SJSA1 (cell line): ENCODE data around the gene GNAI1. TPM values are rescaled to one million over a fixed set of nuclear protein-coding genes. Genes with fewer than 3 reads are reported as not detected.

Experiments used
- DNase-seq, 2 experiments: peaks; one replicate each; pipeline ENCODE4 v3.0.0-alpha.2; 2015 to 2020; ENCODE audit warnings: low spot score in 2 of 2, low read depth in 1 of 2
- H3K27ac ChIP-seq: fragments of 250-450 bp; sonication (Bioruptor Pico); 2 replicates; pipeline ENCODE4 v1.5.1; 2020; ENCODE audit warnings: mild to moderate bottlenecking, moderate library complexity
- H3K27me3 ChIP-seq: fragments of 250-450 bp; sonication (Bioruptor Pico); replicated peaks from 2 replicates; pipeline ENCODE4 v1.5.1; 2020; ENCODE audit warnings: mild to moderate bottlenecking, moderate library complexity
- H3K36me3 ChIP-seq: fragments of 250-450 bp; sonication (Bioruptor Pico); 2 replicates; pipeline ENCODE4 v1.5.1; 2020; ENCODE audit warnings: mild to moderate bottlenecking
- H3K4me1 ChIP-seq: fragments of 250-450 bp; sonication (Bioruptor Pico); replicated peaks from 2 replicates; pipeline ENCODE4 v1.6.1; 2021; ENCODE audit warnings: mild to moderate bottlenecking
- H3K4me3 ChIP-seq: fragments of 250-450 bp; sonication (Bioruptor Pico); 2 replicates; pipeline ENCODE4 v1.5.1; 2020; ENCODE audit warnings: mild to moderate bottlenecking
- H3K9me3 ChIP-seq: fragments of 250-450 bp; sonication (Bioruptor Pico); replicated peaks from 2 replicates; pipeline ENCODE4 v1.5.1; 2020; ENCODE audit warnings: mild to moderate bottlenecking
- total RNA-seq: library from RNA; depleted of rRNA; stranded (reverse); fragments of >200 nt; shearing (Covaris generic); gene quantifications from 2 replicates; pipeline ENCODE4 v1.2.3, GENCODE V29; 2014; rRNA removed

GNAI1 gene
- 79.9 and 90.7 TPM in 2 replicates for total RNA-seq

GRCh38 chr7:80134536-80135308 lies at the start of gene GNAI1:
TSS of gene GNAI1 (plus strand) at chr7:80134831. CDS start at chr7:80135161, 330 bp downstream.
- Histone ChIP-seq H3K27me3 (no peaks in the 10 kb centered on the region), H3K27ac (peak within 1 kb of the TSS; percentile 75), H3K36me3 (peaks cover 6% of the 10 kb centered on the region), H3K9me3 (no peaks in the 10 kb centered on the region), H3K4me1 (peaks cover 28% of the 10 kb centered on the region), H3K4me3 (peak within 1 kb of the TSS; percentile 86)
- DNase-seq = peak; percentile 82 to 83

GRCh38 chr7:80087051-80087770 lies 47.4 kb upstream of the GNAI1 start:
- H3K36me3 ChIP-seq = no peaks in the 10 kb centered on the region
- no peak overlapping the region for H3K4me3 ChIP-seq
- no peaks in the 10 kb centered on the region for H3K27me3 ChIP-seq
- H3K4me1 ChIP-seq = peaks cover 31% of the 10 kb centered on the region
- H3K9me3 ChIP-seq = no peaks in the 10 kb centered on the region
- peak; percentile 66 to 88 for DNase-seq
- peak overlapping the region; percentile 81 for H3K27ac ChIP-seq

GRCh38 chr7:80087771-80088170 lies 46.9 kb upstream of the GNAI1 start:
- H3K27me3 ChIP-seq = no peaks in the 10 kb centered on the region
- no peak overlapping the region for H3K4me3 ChIP-seq
- DNase-seq = no peak
- H3K27ac ChIP-seq = peak overlapping the region; percentile 81
- no peaks in the 10 kb centered on the region for H3K36me3 ChIP-seq
- H3K4me1 ChIP-seq = peaks cover 31% of the 10 kb centered on the region
- no peaks in the 10 kb centered on the region for H3K9me3 ChIP-seq

GRCh38 chr7:80088705-80089104 lies 45.9 kb upstream of the GNAI1 start:
- no peaks in the 10 kb centered on the region for H3K9me3 ChIP-seq
- peak in 1 of 2 experiments; percentile 26 for DNase-seq
- H3K27ac ChIP-seq = peak overlapping the region; percentile 81
- H3K4me1 ChIP-seq = peaks cover 31% of the 10 kb centered on the region
- H3K27me3 ChIP-seq = no peaks in the 10 kb centered on the region
- H3K36me3 ChIP-seq = no peaks in the 10 kb centered on the region
- no peak overlapping the region for H3K4me3 ChIP-seq

GRCh38 chr7:80089366-80089765 lies 45.3 kb upstream of the GNAI1 start:
- no peak overlapping the region for H3K27ac ChIP-seq
- peaks cover 31% of the 10 kb centered on the region for H3K4me1 ChIP-seq
- H3K36me3 ChIP-seq = no peaks in the 10 kb centered on the region
- DNase-seq = no peak
- H3K27me3 ChIP-seq = no peaks in the 10 kb centered on the region
- H3K4me3 ChIP-seq = no peak overlapping the region
- H3K9me3 ChIP-seq = no peaks in the 10 kb centered on the region

- Histone ChIP-seq H3K36me3 (no peaks in the 10 kb centered on the region), H3K27ac (no peak overlapping the region), H3K4me3 (no peak overlapping the region), H3K27me3 (no peaks in the 10 kb centered on the region), H3K9me3 (no peaks in the 10 kb centered on the region), H3K4me1 (peaks cover 11% of the 10 kb centered on the region)
- DNase-seq = no peak
These were observed 41.3 kb upstream of the GNAI1 start for GRCh38 chr7:80093349-80093748.

GRCh38 chr7:80095545-80095944 lies 39.1 kb upstream of the GNAI1 start:
- H3K27me3 ChIP-seq = no peaks in the 10 kb centered on the region
- no peak for DNase-seq
- no peak overlapping the region for H3K27ac ChIP-seq
- no peaks in the 10 kb centered on the region for H3K36me3 ChIP-seq
- H3K9me3 ChIP-seq = no peaks in the 10 kb centered on the region
- no peaks in the 10 kb centered on the region for H3K4me1 ChIP-seq
- H3K4me3 ChIP-seq = no peak overlapping the region

- Histone ChIP-seq H3K9me3 (no peaks in the 10 kb centered on the region), H3K36me3 (no peaks in the 10 kb centered on the region), H3K27me3 (no peaks in the 10 kb centered on the region), H3K4me1 (no peaks in the 10 kb centered on the region), H3K4me3 (no peak overlapping the region), H3K27ac (no peak overlapping the region)
- no peak for DNase-seq
These were observed 36.9 kb upstream of the GNAI1 start for GRCh38 chr7:80097756-80098155.

GRCh38 chr7:80098795-80099194 lies 35.8 kb upstream of the GNAI1 start:
- Histone ChIP-seq H3K4me1 (no peaks in the 10 kb centered on the region), H3K36me3 (no peaks in the 10 kb centered on the region), H3K27ac (no peak overlapping the region)

GRCh38 chr7:80100254-80100653 lies 34.4 kb upstream of the GNAI1 start:
- no peaks in the 10 kb centered on the region for H3K9me3 ChIP-seq
- H3K36me3 ChIP-seq = no peaks in the 10 kb centered on the region
- no peak overlapping the region for H3K4me3 ChIP-seq
- H3K27me3 ChIP-seq = no peaks in the 10 kb centered on the region
- no peak for DNase-seq
- H3K4me1 ChIP-seq = no peaks in the 10 kb centered on the region
- no peak overlapping the region for H3K27ac ChIP-seq

More at GRCh38 chr7:80098795-80099194, 35.8 kb upstream of the GNAI1 start:
- H3K4me3 ChIP-seq = no peak overlapping the region
- DNase-seq = no peak
- H3K27me3 ChIP-seq = no peaks in the 10 kb centered on the region
- no peaks in the 10 kb centered on the region for H3K9me3 ChIP-seq

GRCh38 chr7:80105701-80106408 lies 28.8 kb upstream of the GNAI1 start:
- no peak overlapping the region for H3K27ac ChIP-seq

GRCh38 chr7:80106498-80107113 lies 28.0 kb upstream of the GNAI1 start:
- no peaks in the 10 kb centered on the region for H3K36me3 ChIP-seq
- H3K4me1 ChIP-seq = no peaks in the 10 kb centered on the region
- H3K9me3 ChIP-seq = no peaks in the 10 kb centered on the region
- no peak overlapping the region for H3K27ac ChIP-seq
- no peak overlapping the region for H3K4me3 ChIP-seq
- H3K27me3 ChIP-seq = no peaks in the 10 kb centered on the region; the same call in 1 of the 2 replicates
- no peak for DNase-seq

More at GRCh38 chr7:80105701-80106408, 28.8 kb upstream of the GNAI1 start:
- H3K36me3 ChIP-seq = no peaks in the 10 kb centered on the region
- H3K4me3 ChIP-seq = no peak overlapping the region
- no peaks in the 10 kb centered on the region; the same call in 1 of the 2 replicates for H3K27me3 ChIP-seq
- H3K9me3 ChIP-seq = no peaks in the 10 kb centered on the region
- no peak for DNase-seq
- no peaks in the 10 kb centered on the region for H3K4me1 ChIP-seq

GRCh38 chr7:80107278-80107677 lies 27.4 kb upstream of the GNAI1 start:
- Histone ChIP-seq H3K27ac (no peak overlapping the region), H3K4me1 (no peaks in the 10 kb centered on the region), H3K9me3 (no peaks in the 10 kb centered on the region), H3K27me3 (no peaks in the 10 kb centered on the region; the same call in 1 of the 2 replicates), H3K4me3 (no peak overlapping the region), H3K36me3 (no peaks in the 10 kb centered on the region)
- DNase-seq = no peak
